ENCODE results near the gene FOXP1.

DNA sequence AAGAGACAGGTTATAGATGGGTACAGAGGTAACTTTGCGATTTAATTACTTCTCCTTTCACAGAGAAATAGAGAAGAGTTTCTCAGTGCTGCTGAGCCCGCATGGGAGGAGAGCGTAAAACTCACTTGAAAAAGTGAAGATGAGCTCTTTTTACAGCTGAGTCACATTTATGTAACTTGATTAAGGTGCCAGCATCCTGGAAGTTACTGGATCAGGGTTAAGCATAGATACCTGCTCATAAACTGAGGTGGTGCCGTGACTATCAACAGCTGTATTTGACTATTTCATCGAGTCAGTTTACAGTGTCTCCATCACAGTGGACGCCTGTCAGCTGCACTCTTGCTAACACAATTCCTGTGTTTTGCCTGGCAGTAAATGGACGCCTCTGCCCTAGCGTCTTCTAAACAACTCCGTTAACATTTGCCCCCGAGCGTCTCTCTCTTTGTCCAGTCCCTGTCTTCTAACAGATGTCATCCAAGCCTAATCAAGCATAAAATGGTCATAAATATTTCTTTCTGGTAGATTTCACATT is 414.6 kb downstream of the FOXP1 start:
- no peak for TF ChIP-seq EZH2phosphoT487 (IDR thresholded peaks at IDR 0.05; ENCODE audit: insufficient read depth, low read depth)
- TF ChIP-seq EZH2 (IDR thresholded peaks at IDR 0.05; ENCODE audit: insufficient read depth, poor library complexity, severe bottlenecking), result no peak
